CD4-positive, alpha-beta T cell treated with Interleukin-17A for 4 hours (primary cell): ENCODE data around the gene PRAC2.

Experiments used
- DNase-seq: peaks from one replicate; pipeline ENCODE4 v3.0.0-alpha.2; 2020; ENCODE audit warnings: mixed read lengths

The PRAC2 gene

DNA sequence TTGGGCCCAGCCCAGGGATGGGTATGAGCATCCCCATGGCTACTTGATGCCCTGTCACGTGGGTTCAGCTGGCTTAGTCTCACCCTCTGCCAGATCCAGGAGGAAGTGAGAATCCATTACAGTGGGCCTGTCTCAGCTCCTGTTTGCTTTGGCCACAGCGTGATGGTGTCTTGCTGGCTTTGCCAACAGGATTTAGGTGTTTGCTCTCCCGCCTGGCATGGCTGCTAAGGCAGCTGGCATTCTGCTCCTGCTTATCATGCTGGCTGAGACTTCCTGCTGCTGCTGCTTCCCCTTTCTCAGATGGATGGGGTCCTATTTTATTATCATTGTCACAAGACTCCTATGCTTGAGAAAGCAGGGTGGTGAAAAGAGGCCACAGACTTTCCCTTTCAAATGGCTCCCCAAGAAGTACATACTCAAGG, 33.9 kb downstream of the PRAC2 start:
- no peak for DNase-seq

DNA sequence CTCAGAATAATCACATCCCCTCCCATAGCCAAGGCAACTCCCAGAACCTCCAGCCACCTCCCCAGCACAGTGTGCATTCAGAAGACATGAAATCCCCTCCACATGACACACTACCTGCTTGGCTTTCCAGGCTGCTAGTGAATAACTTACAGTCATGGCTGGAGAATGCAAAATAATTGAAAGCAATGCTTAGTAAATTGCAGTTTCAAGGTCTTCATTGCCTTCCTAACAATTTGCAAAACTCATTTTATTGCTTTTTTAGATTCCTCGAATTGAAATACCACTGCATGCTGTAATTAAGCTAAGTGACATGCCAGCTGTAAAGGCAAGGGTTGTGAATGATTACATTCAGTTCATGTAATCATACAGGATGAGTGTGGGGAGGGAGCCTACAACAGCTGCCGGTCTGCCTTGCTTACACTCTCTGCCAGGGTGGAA, 34.6 kb downstream of the PRAC2 start:
- no peak for DNase-seq

DNA sequence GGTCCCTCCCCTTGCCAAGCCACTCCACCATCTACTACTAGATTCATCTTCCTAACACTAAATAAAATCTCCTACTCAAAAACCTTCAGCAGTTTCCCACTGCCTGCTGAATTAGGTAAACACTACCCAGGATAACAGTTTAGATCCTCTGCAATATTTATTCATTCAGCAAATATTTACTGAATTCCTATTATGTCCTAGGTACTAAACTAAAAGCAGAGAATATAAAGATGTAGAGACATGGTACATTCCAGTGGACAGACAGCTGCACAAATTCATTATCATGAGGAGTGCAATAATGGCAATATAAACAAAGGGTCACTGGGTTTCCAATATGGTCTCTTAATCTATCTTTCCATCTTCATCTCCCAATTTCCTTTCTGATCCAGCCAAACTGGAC, 36.3 kb downstream of the PRAC2 start:
- DNase-seq, result no peak

DNA sequence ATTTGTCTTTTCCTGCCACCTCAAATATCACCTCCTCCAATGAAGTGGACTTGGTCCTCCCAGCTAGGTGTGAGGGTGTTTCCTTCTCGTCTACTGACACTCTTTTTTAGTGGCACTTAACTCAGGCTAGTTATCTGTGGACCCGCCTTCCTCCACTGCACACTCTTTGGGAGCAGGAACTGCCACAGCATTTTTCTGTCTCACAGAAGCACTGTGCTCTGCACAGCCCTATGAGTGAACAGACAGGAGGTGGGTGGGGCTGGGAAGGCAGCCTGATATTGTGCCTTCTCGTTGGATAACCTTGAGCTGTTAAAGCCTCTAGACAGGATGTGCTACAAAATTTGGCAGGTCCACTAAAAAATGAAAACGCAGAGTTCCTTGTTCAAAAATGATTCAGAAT, 37.4 kb downstream of the PRAC2 start:
- DNase-seq, result no peak

DNA sequence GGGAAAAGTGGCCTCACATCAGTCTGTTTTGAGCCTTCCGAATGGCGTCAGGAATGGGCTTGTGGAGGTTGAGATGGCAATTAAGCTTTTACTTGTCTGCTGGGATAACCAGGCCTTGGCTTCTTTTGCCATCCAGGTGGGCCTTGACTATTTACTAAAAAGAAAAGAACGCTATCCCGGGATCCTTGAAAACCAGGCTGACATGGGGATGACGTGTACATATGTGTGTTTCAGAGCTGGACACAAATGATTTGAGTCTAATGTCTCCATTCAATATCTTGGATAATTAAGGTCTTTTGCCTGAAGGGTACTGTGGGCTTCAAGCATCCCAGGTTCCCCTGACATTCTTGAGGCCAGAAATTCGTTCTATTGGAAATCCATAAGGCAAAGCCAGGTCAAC, 38.1 kb downstream of the PRAC2 start:
- no peak for DNase-seq

DNA sequence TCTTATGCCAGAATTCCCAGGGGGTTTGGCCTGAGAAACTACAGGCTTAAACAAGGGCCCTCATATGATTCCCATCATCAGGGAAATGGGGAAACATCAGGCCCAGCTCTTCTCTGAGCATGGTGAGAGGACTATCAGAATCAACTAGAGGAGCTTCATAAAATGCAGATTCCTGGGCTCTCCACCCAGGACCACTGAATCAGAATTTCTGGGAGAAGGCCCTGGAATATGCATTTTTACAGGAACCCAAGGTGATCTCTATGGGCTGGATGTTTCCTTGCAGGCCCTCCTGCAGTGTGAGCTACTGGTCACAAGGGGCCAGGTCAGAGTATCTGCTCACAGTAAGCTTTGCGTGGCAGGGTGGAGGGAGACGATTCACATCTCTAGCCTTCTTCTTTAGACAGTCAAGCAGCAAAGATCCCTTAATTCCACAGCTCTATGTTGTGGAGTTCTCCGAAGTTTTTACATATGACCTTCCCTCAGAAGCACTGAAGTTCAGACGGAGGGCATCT, 44.3 kb downstream of the PRAC2 start:
- no peak for DNase-seq

DNA sequence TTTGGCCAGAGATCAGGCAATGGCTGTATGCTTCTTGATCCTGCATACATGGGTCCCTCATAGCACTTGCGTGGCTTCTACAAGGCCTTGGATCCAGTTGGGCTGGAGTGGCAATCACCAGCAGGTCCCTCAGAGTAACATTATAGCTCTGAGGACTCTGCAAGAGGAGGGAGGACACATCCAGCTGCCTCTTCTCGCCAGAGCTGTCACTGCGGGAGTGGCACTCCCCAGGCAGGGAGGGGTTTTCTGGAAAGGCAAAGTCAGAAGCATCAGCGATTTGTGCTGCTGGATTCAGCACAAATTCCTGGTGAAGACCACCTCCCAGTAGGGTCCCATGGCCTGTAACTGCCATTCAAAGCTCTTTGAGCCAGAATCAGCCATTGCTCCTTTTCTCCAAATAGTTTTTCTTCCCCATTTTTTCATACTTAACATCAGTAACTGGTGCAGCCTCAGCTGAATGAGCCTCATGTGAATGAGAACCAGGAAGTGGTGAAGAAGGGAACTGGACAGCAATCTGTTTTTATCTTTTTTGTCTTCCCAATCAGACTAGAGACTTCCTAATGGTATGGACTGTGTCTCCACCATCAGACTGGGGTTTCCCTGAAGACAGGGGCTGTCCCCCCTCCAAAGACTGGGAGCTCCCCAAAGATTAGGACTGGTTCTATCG, 46.2 kb downstream of the PRAC2 start:
- no peak for DNase-seq

DNA sequence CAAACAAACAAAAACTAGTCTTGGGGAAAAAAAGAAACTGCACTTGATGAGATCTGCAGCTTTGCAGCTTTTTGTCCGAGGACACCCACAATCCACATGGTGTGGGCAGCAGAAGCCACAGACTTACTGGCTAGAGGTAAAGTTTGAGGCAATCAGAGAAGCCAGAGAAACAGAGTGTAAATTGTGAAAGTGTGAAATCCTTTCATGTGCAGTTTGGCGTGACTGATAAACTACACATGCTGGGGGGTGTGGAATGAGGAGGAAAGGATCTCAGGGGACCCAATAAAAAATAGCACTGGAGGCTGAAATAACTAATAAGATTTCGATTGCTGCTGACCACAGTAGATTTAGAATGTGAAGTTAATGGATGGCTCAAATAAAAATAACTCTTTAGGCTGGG, 48.0 kb downstream of the PRAC2 start:
- DNase-seq, result no peak

DNA sequence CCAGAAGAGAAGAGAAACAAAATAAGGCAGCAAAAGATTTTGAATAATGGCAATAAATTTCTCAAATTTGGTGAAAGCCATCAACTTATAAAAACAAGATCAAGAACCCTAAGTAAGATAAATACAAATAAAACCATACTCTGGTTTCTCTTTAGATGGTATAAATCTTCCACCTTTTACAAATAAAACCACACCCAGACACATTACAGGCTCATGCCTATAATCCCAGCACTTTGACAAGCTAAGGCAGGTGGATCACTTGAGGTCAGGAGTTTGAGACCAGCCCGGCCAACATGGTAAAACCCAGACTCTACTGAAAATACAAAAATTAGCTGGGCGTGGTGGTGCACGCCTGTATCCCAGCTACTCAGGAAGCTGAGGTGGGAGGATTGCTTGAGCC, 50.3 kb downstream of the PRAC2 start:
- no peak for DNase-seq
